H1 (cell line): ENCODE results near the gene FGF18. TPM values are rescaled to one million over a fixed set of nuclear protein-coding genes. Genes with fewer than 3 reads are reported as not detected.

ENCODE experiments used
- CTCF ChIA-PET: fragments of 300-600 bp; sonication (Branson Sonifier 250); formaldehyde crosslinking; loops from one replicate; lab custom pipeline; 2021; ENCODE audit not compliant: partially characterized antibody; lab: Charles Lee
- POLR2A ChIA-PET: fragments of 300-600 bp; sonication (Branson Sonifier 250); formaldehyde crosslinking; loops from one replicate; lab custom pipeline; 2021; ENCODE audit warnings: inconsistent platforms; ENCODE audit not compliant: partially characterized antibody; lab: Charles Lee
- DNase-seq, 2 experiments: peaks; one replicate each; pipeline versions ENCODE4 v3.0.0 to v3.0.0-alpha.2; 2010 to 2022; ENCODE audit warnings: low spot score in 2 of 2, low read depth in 1 of 2, mixed read lengths in 1 of 2
- FAIRE-seq: peaks from 2 replicates; lab custom pipeline; 2011; peaks lifted over from hg19 to GRCh38; lab: Jason Lieb, UNC
- H2AFZ ChIP-seq: 2 replicates; pipeline ENCODE4 v1.8.1; 2012; ENCODE audit warnings: low read length, inconsistent platforms
- H2AK5ac ChIP-seq: 2 replicates; pipeline ENCODE4 v1.6.1; 2013; ENCODE audit warnings: low read depth, low read length
- H2BK120ac ChIP-seq: replicated peaks from 2 replicates; pipeline ENCODE3; 2013; ENCODE audit warnings: low read depth, low read length, inconsistent platforms
- H2BK12ac ChIP-seq: 2 replicates; pipeline ENCODE4 v1.6.1; 2013; ENCODE audit warnings: low read depth, low read length
- H2BK15ac ChIP-seq: 2 replicates; pipeline ENCODE4 v1.6.1; 2013; ENCODE audit warnings: low read length
- H2BK20ac ChIP-seq: 2 replicates; pipeline ENCODE4 v1.6.1; 2013; ENCODE audit warnings: low read length
- H2BK5ac ChIP-seq: 2 replicates; pipeline ENCODE4 v1.6.1; 2013; ENCODE audit warnings: low read depth, low read length
- H3K14ac ChIP-seq: 2 replicates; pipeline ENCODE4 v1.6.1; 2013; ENCODE audit warnings: inconsistent platforms; ENCODE audit not compliant: insufficient read length
- H3K18ac ChIP-seq: 2 replicates; pipeline ENCODE4 v1.6.1; 2013; ENCODE audit warnings: low read length; ENCODE audit errors: extremely low read depth
- H3K23ac ChIP-seq: 2 replicates; pipeline ENCODE4 v1.6.1; 2013; ENCODE audit warnings: inconsistent platforms; ENCODE audit not compliant: insufficient read length
- H3K23me2 ChIP-seq: 2 replicates; pipeline ENCODE4 v1.6.1; 2013; ENCODE audit warnings: low read depth, low read length
- H3K27ac ChIP-seq: 2 replicates; pipeline ENCODE4 v1.6.1; 2011; ENCODE audit warnings: low read depth, low read length, inconsistent platforms
- H3K27me3 ChIP-seq, 4 experiments: replicated peaks in 1 of 4; 1 replicate in 1 of 4; 2 replicates in 3 of 4; pipeline versions ENCODE4 v1.6.1 to v1.8.1; 2011 to 2013; ENCODE audit warnings: low read length in 3 of 4, mild to moderate bottlenecking in 3 of 4, inconsistent platforms in 2 of 4, mixed read lengths in 2 of 4, moderate library complexity in 1 of 4; ENCODE audit not compliant: control insufficient read depth in 3 of 4, insufficient read depth in 3 of 4; ENCODE audit errors: extremely low read depth in 1 of 4
- H3K36me3 ChIP-seq, 4 experiments: 2 replicates each; pipeline versions ENCODE4 v1.6.1 to v1.8.1; 2011 to 2013; ENCODE audit warnings: mild to moderate bottlenecking in 4 of 4, low read length in 3 of 4, moderate library complexity in 2 of 4, control low read depth in 1 of 4, inconsistent platforms in 1 of 4; ENCODE audit not compliant: insufficient read depth in 4 of 4, control insufficient read depth in 2 of 4
- H3K4ac ChIP-seq: replicated peaks from 2 replicates; pipeline ENCODE3; 2013; ENCODE audit warnings: low read length, low read depth, mixed read lengths, inconsistent platforms; ENCODE audit not compliant: insufficient read length
- H3K4me1 ChIP-seq, 4 experiments: replicated peaks in 1 of 4; 1 replicate in 1 of 4; 2 replicates in 3 of 4; pipeline versions ENCODE4 v1.6.1 to v1.8.1; 2011 to 2013; ENCODE audit warnings: low read length in 3 of 4, inconsistent platforms in 2 of 4, mixed read lengths in 1 of 4; ENCODE audit not compliant: insufficient read depth in 4 of 4, control insufficient read depth in 3 of 4
- H3K4me2 ChIP-seq, 2 experiments: 2 replicates each; pipeline versions ENCODE4 v1.6.1 to v1.8.1; 2011 to 2013; ENCODE audit warnings: low read depth in 2 of 2, low read length in 2 of 2, control low read depth in 1 of 2, inconsistent platforms in 1 of 2, mild to moderate bottlenecking in 1 of 2; ENCODE audit not compliant: insufficient read depth in 1 of 2
- H3K4me3 ChIP-seq, 4 experiments: fragments of 200-600, 300-600 bp in 1 of 4; sonication (generic), shearing (Covaris generic), sonication (Bioruptor Twin) in 1 of 4; 2 replicates each; pipeline versions ENCODE4 v1.5.1 to v1.8.1; 2011 to 2016; ENCODE audit warnings: low read length in 4 of 4, low read depth in 3 of 4, control low read depth in 2 of 4, inconsistent platforms in 2 of 4, mild to moderate bottlenecking in 2 of 4, mixed read lengths in 1 of 4, moderate library complexity in 1 of 4; ENCODE audit not compliant: insufficient read depth in 2 of 4; ENCODE audit errors: extremely low read depth in 1 of 4
- H3K56ac ChIP-seq: replicated peaks from 2 replicates; pipeline ENCODE3; 2013; ENCODE audit warnings: low read depth, mild to moderate bottlenecking, mixed read lengths, low read length, inconsistent platforms; ENCODE audit not compliant: insufficient read length
- H3K79me1 ChIP-seq: 2 replicates; pipeline ENCODE4 v1.6.1; 2013; ENCODE audit warnings: low read depth, low read length, control low read depth
- H3K79me2 ChIP-seq, 2 experiments: 2 replicates each; pipeline versions ENCODE4 v1.6.1 to v1.8.1; 2012 to 2013; ENCODE audit warnings: low read length in 2 of 2, mild to moderate bottlenecking in 2 of 2, inconsistent platforms in 1 of 2; ENCODE audit not compliant: insufficient read depth in 2 of 2, control insufficient read depth in 1 of 2
- H3K9ac ChIP-seq, 4 experiments: replicated peaks in 1 of 4; 1 replicate in 1 of 4; 2 replicates in 3 of 4; pipeline versions ENCODE4 v1.6.1 to v1.8.1; 2011 to 2013; ENCODE audit warnings: low read depth in 3 of 4, low read length in 3 of 4, control low read depth in 2 of 4, mild to moderate bottlenecking in 2 of 4, moderate library complexity in 2 of 4, inconsistent platforms in 1 of 4; ENCODE audit errors: extremely low read depth in 1 of 4
- H3K9me3 ChIP-seq, 2 experiments: 2 replicates each; pipeline versions ENCODE4 v1.6.1 to v1.8.1; 2012 to 2013; ENCODE audit warnings: mild to moderate bottlenecking in 2 of 2, moderate library complexity in 2 of 2, control low read depth in 1 of 2, inconsistent platforms in 1 of 2, low read depth in 1 of 2, low read length in 1 of 2, mixed read lengths in 1 of 2; ENCODE audit not compliant: insufficient read depth in 2 of 2
- H4K20me1 ChIP-seq, 2 experiments: replicated peaks in 1 of 2; 2 replicates each; pipeline versions ENCODE3 to v1.8.1; 2011 to 2013; ENCODE audit warnings: inconsistent platforms in 2 of 2, low read length in 2 of 2, mild to moderate bottlenecking in 1 of 2; ENCODE audit not compliant: insufficient read depth in 2 of 2, control insufficient read depth in 1 of 2
- H4K5ac ChIP-seq: 2 replicates; pipeline ENCODE4 v1.6.1; 2013; ENCODE audit warnings: low read length, low read depth, mixed read lengths, inconsistent platforms; ENCODE audit not compliant: insufficient read length
- H4K8ac ChIP-seq: 2 replicates; pipeline ENCODE4 v1.8.0; 2013; ENCODE audit warnings: mild to moderate bottlenecking, moderate library complexity, low read length, inconsistent platforms; ENCODE audit not compliant: insufficient read depth; ENCODE audit errors: extremely low read depth
- H4K91ac ChIP-seq: replicated peaks from 2 replicates; pipeline ENCODE3; 2013; ENCODE audit warnings: low read length, mixed read lengths, inconsistent platforms; ENCODE audit not compliant: insufficient read length
- CBX5 ChIP-seq: fragments of 300-800, 300-1000 bp; sonication (generic); IDR thresholded peaks from 2 replicates; pipeline ENCODE4 v1.7.1; 2016; ENCODE audit warnings: antibody characterized with exemption, low read length, low read depth
- CHD1 ChIP-seq: IDR thresholded peaks from 2 replicates; pipeline ENCODE4 v1.6.1; 2012; ENCODE audit warnings: low read depth, low read length, improper control_type of control experiment
- EZH2 ChIP-seq: fragments of 200-600 bp; sonication (generic); IDR thresholded peaks from 2 replicates; pipeline ENCODE4 v1.7.1; 2012; ENCODE audit warnings: low read depth, mild to moderate bottlenecking, moderate library complexity, low read length, inconsistent platforms; ENCODE audit not compliant: severe bottlenecking
- FOSL1 ChIP-seq: IDR thresholded peaks from 2 replicates; pipeline ENCODE4 v1.6.1; 2011; ENCODE audit warnings: mild to moderate bottlenecking, low read depth, low read length, moderate library complexity; ENCODE audit not compliant: insufficient read depth
- GTF2F1 ChIP-seq: IDR thresholded peaks from 2 replicates; pipeline ENCODE4 v1.6.1; 2012; ENCODE audit warnings: low read depth, low read length, improper control_type of control experiment, borderline replicate concordance
- RBBP5 ChIP-seq: IDR thresholded peaks from 2 replicates; pipeline ENCODE4 v1.7.1; 2012; ENCODE audit warnings: low read depth, mild to moderate bottlenecking, inconsistent platforms, low read length, moderate library complexity, borderline replicate concordance
- RFX5 ChIP-seq: IDR thresholded peaks from 2 replicates; pipeline ENCODE4 v1.6.1; 2011; ENCODE audit warnings: low read depth, low read length, improper control_type of control experiment, borderline replicate concordance
- RNF2 ChIP-seq: fragments of 200-900, 300-1000 bp; sonication (generic); IDR thresholded peaks from 2 replicates; pipeline ENCODE4 v1.7.1; 2016; ENCODE audit warnings: borderline replicate concordance, low read depth, mild to moderate bottlenecking, antibody characterized with exemption, low read length; ENCODE audit not compliant: poor library complexity, severe bottlenecking; ENCODE audit errors: missing control alignments
- SAP30 ChIP-seq: fragments of 300-600 bp; sonication (generic); IDR thresholded peaks from 2 replicates; pipeline ENCODE4 v1.7.1; 2012; ENCODE audit warnings: low read length, moderate library complexity, mild to moderate bottlenecking, inconsistent platforms; ENCODE audit not compliant: insufficient read depth, insufficient replicate concordance
- SIX5 ChIP-seq: IDR thresholded peaks from 2 replicates; pipeline ENCODE4 v1.6.1; 2011; ENCODE audit warnings: mild to moderate bottlenecking, low read depth, low read length
- SP4 ChIP-seq: IDR thresholded peaks from 2 replicates; pipeline ENCODE4 v1.6.1; 2012; ENCODE audit warnings: low read length, inconsistent platforms
- TAF1 ChIP-seq: IDR thresholded peaks from 2 replicates; pipeline ENCODE4 v1.6.1; 2011; ENCODE audit warnings: mild to moderate bottlenecking, low read depth, low read length
- TBP ChIP-seq: IDR thresholded peaks from 2 replicates; pipeline ENCODE4 v1.6.1; 2011; ENCODE audit warnings: low read depth, low read length, improper control_type of control experiment
- TCF12 ChIP-seq: IDR thresholded peaks from 2 replicates; pipeline ENCODE4 v1.6.1; 2011; ENCODE audit warnings: low read depth, mild to moderate bottlenecking, low read length
- WGBS, 2 experiments: shearing (Covaris generic) in 1 of 2; methylation state at CpG; one replicate each; pipeline versions ENCODE4 v1.1.6 to v1.1.7; 2013 to 2015; ENCODE audit warnings: low lambda C conversion rate in 2 of 2, mixed read lengths in 2 of 2, inconsistent platforms in 1 of 2, low coverage in 1 of 2, missing lambda C conversion rate in 1 of 2; ENCODE audit not compliant: insufficient replicate concordance in 2 of 2, insufficient coverage in 1 of 2, insufficient read length in 1 of 2; ENCODE audit errors: extremely low coverage in 1 of 2, missing lambda C conversion rate in 1 of 2; 5-methylcytosine and 5-hydroxymethylcytosine counted together
- polyA plus RNA-seq, 7 experiments: library from polyadenylated mRNA; depleted of rRNA in 3 of 7; stranded (reverse) in 5 of 7; unstranded in 2 of 7; fragments of >200 nt in 5 of 7; fragments of 200-250 nt in 2 of 7; gene quantifications; 1 replicate in 5 of 7; 2 replicates in 1 of 7; 4 replicates in 1 of 7; pipeline versions ENCODE4 v1.2.1 to v1.2.3, GENCODE V29; 2011 to 2013; ENCODE audit warnings: missing spikeins in 2 of 7, mixed read lengths in 2 of 7
- total RNA-seq: library from RNA; stranded (reverse); fragmentation: NEBNext Ultra II Directional; extraction: Animal tissue kit (Norgen Biotek cat#: 25700); gene quantifications from 2 replicates; pipeline ENCODE4 v1.2.1, GENCODE V29; 2021

Gene FGF18
- total and polyA plus RNA-seq, 2 of the 8 experiments (the other 6 are each of a cell fraction or from before 2014, with no cell fraction given) = 0.54 to 1.3 TPM

GRCh38 chr5:171488876-171489275 lies 69.4 kb downstream of the FGF18 start:
- H3K4me1 ChIP-seq = peaks cover under 1 to 4% (median 2%) of the 10 kb centered on the region in 4 experiments; a peak in 4 of 7 replicates
- FAIRE-seq (no peak), DNase-seq (no peak)
- H3K27ac ChIP-seq = no peak overlapping the region
- H2BK120ac ChIP-seq = no peak overlapping the region
- H3K9ac ChIP-seq = no peak overlapping the region
- CTCF ChIA-PET = interaction anchor here (0.9 to 1.6 kb wide), 3 partner anchors 11 to 386 kb away, joined by 3 to 4 read pairs (median 3); no protein-coding TSS in a partner anchor
- WGBS, 2 experiments = 85% methylated on average over 13 of the region's 13 CpGs; no CpG with 5 or more reads in 1 of the 2 experiments
- H3K23ac ChIP-seq = no peak overlapping the region
- H2AK5ac ChIP-seq = no peak overlapping the region
- H4K8ac ChIP-seq = no peak overlapping the region
- H3K9me3 ChIP-seq = no peaks in the 10 kb centered on the region
- no peak overlapping the region for H3K4me3 ChIP-seq
- H3K4ac ChIP-seq = no peak overlapping the region
- no peak overlapping the region; the same call in 1 of the 2 replicates for H2BK12ac ChIP-seq
- no peaks in the 10 kb centered on the region for H3K23me2 ChIP-seq
- no peak overlapping the region for H4K91ac ChIP-seq
- no peaks in the 10 kb centered on the region for H3K79me1 ChIP-seq
- H2AFZ ChIP-seq = no peak overlapping the region
- no peak overlapping the region for H4K5ac ChIP-seq
- H3K4me2 ChIP-seq = no peak overlapping the region
- H3K56ac ChIP-seq = no peak overlapping the region
- H4K20me1 ChIP-seq = peaks cover 0 to under 1% of the 10 kb centered on the region in 2 experiments
- H3K36me3 ChIP-seq = no peaks in the 10 kb centered on the region
- H2BK5ac ChIP-seq = 0 out of 2 replicates have a peak overlapping the region, but pooled peaks have one; percentile 44
- no peaks in the 10 kb centered on the region for H3K27me3 ChIP-seq
- H3K79me2 ChIP-seq = no peaks in the 10 kb centered on the region
- H3K18ac ChIP-seq = no peak overlapping the region
- no peak overlapping the region for H3K14ac ChIP-seq
- POLR2A ChIA-PET = no interaction called here
- 0 out of 2 replicates have a peak overlapping the region, but pooled peaks have one; percentile 53 for H2BK15ac ChIP-seq
- H2BK20ac ChIP-seq = no peak overlapping the region; the same call in 1 of the 2 replicates
- TF ChIP-seq RFX5 = no peak
- TF ChIP-seq EZH2 = no peak
- no peak for TF ChIP-seq SAP30
- no peak for TF ChIP-seq SP4
- TF ChIP-seq CBX5 = no peak
- no peak for TF ChIP-seq TCF12
- TF ChIP-seq TAF1 = no peak
- no peak for TF ChIP-seq RNF2
- TF ChIP-seq SIX5 = no peak
- TF ChIP-seq TBP = no peak
- no peak for TF ChIP-seq CHD1
- TF ChIP-seq RBBP5 = no peak
- TF ChIP-seq FOSL1 = no peak
- no peak for TF ChIP-seq GTF2F1
